Suprapubic skin (tissue), 3 donors: Measurements from ENCODE around the gene IGFBP2.

Experiments
- CTCF ChIP-seq, 2 donors: fragments of 200-600 bp in 1 of 2; fragments of 450-650 bp in 1 of 2; sonication (generic) in 1 of 2; IDR thresholded peaks; one replicate each; pipeline ENCODE4 v1.5.1; 2016 to 2019; ENCODE audit warnings: antibody characterized with exemption in 2 of 2, mild to moderate bottlenecking in 1 of 2, moderate library complexity in 1 of 2
- EP300 ChIP-seq: sonication (generic); formaldehyde crosslinking; IDR thresholded peaks from one replicate; pipeline ENCODE4 v1.6.1; 2017; ENCODE audit warnings: antibody characterized with exemption

- TF ChIP-seq CTCF (IDR thresholded peaks at IDR 0.05) (no peak), EP300 (no peak)
Measured at GRCh38 chr2:216654528-216655052, 21.4 kb downstream of the IGFBP2 start.
